NCI-H146 (cell line): ENCODE measurements around the gene PSKH1.

Experiments
- DNase-seq: peaks from one replicate; lab custom pipeline; 2025; lab: John Stamatoyannopoulos, UW

PSKH1 gene

GRCh38 chr16:67940446-67941089 is 47.5 kb downstream of the PSKH1 start:
- no peak for DNase-seq

DNA sequence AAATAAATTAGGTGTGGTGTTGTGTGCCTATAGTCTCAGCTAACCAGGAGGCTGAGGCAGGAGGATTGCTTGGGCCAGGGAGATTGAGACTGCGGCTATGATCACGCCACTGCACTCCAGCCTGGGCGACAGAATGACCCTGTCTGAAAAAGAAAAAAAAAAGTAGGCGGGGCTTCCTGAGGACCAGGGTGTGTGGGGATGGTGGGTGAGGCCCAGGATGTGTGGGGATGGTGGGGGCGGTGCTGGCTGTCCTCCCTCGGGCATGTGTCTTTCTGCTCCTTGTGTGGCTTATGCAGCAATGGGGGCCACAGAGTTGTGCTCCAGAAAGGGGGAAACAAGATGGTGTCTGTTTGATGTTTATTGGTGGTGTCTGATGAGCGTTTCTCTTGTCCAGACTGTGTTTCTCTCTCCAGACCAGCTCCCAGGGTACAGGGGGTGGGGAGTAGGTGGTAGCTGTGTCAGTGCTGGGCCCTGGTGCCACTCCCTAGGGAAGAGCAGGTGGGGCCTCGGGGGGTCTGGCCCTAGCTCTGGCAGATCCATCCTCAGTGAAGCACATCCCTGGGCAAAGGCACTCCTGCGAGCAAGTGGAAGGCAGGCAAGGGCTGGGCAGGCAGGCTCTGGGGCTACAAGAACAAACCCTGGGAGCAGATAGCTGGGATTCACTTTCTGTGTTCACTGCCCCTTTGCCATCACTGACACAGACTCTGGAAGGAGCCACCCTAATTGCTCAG is 48.6 kb downstream of the PSKH1 start:
- DNase-seq: no peak

GRCh38 chr16:67942200-67942509 is 49.1 kb downstream of the PSKH1 start:
- no peak for DNase-seq

GRCh38 chr16:67942510-67943255 is 49.6 kb downstream of the PSKH1 start:
- no peak for DNase-seq

GRCh38 chr16:67943256-67943618 is 50.2 kb downstream of the PSKH1 start:
- DNase-seq: no peak

DNA sequence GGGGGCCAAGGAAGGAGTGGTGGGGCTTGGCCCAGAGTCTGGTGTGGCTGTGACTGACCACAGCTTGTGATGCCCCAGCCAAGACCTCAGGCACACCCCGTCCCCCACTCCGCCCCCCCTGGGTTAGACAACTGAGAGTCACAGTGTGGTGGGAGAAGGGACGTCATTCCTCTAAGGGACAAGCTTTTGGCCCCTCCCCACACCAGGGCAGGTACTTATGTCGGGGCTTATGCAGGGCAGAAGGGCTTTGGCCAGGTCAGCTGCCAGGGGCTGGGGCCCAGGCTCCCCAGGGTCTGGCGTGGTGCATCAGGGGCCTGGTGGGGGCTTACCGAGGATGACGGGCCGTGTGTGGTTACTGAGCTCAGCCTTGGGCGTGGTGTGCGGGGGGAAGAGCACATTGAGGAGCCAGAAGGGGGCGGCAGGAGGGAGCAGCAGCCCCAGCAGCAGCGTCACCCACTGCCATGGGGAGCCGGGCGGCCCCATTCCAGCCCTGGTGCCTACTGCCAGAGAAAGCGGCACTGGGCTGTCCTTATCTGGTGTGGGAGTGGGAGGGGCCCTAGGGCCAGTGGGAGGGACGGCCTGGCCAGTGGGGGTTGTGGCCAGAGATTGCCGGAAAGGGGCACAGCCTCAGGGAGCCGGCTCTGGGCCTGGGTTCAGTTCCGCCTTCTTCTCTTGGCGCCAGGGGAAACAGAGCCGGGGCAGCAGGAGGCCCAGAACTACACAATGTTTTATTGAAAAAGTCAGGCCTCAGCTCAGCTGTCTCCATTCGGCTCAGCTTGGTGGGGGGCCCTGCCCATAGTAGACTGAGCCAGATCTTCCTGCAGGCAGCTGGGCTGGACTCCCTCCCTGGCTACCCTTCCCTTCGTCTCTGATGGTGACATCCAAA is 50.8 kb downstream of the PSKH1 start, which contains the start of gene LCAT:
Gene LCAT (minus strand): TSS at position 502 of the 886 bp plus-strand sequence. CDS start 19 bp downstream, at position 483.
- no peak for DNase-seq

DNA sequence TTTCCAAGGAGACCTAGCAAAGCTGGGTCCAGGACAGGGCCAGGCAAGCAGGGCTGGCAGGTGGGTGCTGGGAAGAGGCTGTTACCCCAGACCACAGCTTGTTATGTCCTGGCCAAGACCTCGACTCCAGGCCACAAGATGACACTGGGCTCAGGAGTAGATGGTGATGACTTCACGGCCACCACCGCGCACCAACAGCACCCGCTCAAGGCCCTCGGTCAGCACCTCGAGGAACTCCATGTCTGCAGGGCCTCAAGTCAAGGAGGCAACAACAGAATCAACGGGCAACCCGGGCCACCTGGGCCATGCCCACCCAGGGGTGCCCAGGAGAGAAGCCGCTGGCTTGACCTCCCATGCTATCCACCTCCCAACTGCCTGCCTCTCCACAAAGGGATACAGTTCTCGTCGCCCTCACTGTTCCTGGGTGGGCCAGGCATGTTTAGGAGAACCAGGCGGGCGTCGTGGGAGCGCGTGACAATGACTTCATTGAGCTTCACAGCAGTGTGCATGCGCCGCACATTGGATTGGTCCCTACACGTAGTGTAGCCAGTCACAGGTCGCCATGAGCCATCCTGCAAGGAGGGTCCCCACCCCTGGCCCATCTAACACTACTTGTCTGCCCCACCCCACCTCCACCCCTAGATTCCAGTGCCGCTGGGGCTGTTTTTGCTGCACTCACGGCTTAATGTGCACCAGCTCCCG is 51.8 kb downstream of the PSKH1 start:
- no peak for DNase-seq

- no peak for DNase-seq
Measured at GRCh38 chr16:67945392-67945933, 52.4 kb downstream of the PSKH1 start.

- DNase-seq: no peak
Measured at GRCh38 chr16:67946128-67946569, 53.1 kb downstream of the PSKH1 start.

- DNase-seq: no peak
Measured at GRCh38 chr16:67946966-67947558, 54.0 kb downstream of the PSKH1 start.

DNA sequence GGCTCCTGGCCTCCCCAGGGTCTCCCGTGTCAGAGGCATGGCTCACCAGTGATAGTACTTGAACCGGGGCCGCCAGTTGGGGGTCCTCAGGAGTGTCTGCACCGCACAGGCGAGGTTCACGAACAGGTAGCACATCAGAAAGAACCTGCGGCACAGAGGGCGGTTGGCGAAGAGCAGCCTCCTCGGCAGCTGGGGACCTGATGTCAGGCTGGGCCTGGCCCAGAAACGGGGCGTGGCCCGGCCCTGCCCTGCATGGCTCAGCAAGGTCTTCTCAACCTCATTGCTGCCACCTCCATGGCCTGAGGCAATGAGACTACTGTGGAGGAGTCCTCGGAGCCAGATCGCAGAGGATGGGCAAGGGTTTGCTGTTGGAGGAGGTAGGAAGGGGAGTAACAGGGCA is 55.0 kb downstream of the PSKH1 start:
- no peak for DNase-seq

DNA sequence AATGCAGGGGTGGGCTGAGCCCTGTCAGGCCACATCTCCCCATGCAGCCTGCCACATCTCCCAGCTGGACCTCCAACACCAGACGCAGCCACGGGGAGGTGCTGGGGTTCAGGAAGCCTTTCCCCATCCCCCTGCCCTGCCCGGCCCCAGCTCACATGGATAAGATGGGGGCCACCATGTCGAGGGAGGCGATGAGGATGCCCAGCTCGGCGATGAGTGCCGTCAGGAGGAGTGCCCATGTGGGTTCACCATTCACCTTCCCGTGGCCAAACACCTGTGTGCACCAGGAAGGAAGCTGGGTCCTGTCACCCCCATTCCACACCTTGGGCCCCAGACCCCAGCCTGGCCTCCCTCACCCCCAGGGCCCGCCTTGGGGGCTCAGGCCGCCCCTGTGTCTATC is 56.6 kb downstream of the PSKH1 start:
- no peak for DNase-seq

DNA sequence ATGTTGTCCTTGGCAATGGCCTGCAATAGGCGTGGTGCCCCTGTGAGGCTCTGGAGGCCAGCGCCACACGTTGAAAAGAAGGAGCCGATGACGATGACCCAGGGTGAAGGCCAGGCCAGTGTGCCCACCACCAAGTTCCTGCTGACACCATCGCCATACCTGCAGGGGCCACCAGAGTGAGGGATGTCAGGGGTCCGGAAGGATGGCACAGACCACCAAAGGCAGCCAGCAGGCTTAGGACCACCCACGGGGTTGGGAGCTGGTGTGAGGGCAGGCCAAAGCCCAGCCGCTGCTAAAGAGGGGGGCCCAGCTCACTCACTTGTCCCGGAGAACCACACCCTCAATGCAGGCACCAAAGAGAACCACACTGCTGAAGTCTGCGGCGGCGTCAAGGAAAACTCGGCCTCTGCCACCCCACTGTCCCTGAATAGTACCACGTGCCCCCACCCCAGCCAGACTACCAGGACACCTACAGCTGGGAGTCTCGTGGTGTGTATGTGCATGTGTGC is 57.3 kb downstream of the PSKH1 start:
- no peak for DNase-seq

- no peak for DNase-seq
Measured at GRCh38 chr16:67951485-67951884, 58.4 kb downstream of the PSKH1 start.

DNA sequence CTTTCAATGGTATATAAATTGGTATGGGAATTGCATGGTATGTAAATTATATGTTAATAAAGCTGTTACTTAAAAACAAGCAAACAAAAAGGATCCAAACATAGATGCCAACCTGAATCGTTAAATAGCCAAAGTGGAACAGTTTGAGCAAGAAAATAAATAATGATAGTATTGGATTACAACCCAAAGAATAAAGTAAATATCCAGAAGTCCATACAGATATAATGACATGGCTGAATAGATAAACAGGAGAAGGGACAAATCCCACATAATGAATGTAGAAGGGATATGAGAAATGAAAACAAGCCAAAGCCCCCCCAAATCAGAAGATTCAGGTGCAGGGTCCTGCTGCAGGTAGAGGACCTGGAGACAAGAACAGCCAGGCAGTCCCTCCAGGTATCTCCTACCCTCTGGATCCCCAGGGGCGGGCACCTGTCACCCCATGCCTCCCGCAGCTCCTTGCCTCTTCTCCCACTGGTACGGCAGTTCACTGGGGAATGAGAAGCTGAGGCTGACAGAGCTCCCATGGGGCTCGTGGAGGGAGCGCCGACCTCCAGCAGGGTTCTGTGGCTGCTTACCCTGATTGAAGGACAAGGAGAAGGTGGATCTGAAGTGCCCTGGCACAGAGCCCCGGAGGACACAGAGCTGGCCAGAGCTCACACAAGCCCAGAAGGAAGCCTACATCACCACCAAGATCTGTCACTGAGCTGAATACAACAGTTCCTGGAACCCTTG is 60.8 kb downstream of the PSKH1 start:
- no peak for DNase-seq

GRCh38 chr16:67954421-67955196 is 61.6 kb downstream of the PSKH1 start:
- no peak for DNase-seq

GRCh38 chr16:67957622-67958021 is 64.6 kb downstream of the PSKH1 start:
- DNase-seq: no peak

- DNase-seq: no peak
Measured at GRCh38 chr16:67959536-67960329, 66.7 kb downstream of the PSKH1 start.
